ENCODE measurements around the gene LRCH4.

Gene LRCH4, protein sequence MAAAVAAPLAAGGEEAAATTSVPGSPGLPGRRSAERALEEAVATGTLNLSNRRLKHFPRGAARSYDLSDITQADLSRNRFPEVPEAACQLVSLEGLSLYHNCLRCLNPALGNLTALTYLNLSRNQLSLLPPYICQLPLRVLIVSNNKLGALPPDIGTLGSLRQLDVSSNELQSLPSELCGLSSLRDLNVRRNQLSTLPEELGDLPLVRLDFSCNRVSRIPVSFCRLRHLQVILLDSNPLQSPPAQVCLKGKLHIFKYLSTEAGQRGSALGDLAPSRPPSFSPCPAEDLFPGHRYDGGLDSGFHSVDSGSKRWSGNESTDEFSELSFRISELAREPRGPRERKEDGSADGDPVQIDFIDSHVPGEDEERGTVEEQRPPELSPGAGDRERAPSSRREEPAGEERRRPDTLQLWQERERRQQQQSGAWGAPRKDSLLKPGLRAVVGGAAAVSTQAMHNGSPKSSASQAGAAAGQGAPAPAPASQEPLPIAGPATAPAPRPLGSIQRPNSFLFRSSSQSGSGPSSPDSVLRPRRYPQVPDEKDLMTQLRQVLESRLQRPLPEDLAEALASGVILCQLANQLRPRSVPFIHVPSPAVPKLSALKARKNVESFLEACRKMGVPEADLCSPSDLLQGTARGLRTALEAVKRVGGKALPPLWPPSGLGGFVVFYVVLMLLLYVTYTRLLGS

DNA sequence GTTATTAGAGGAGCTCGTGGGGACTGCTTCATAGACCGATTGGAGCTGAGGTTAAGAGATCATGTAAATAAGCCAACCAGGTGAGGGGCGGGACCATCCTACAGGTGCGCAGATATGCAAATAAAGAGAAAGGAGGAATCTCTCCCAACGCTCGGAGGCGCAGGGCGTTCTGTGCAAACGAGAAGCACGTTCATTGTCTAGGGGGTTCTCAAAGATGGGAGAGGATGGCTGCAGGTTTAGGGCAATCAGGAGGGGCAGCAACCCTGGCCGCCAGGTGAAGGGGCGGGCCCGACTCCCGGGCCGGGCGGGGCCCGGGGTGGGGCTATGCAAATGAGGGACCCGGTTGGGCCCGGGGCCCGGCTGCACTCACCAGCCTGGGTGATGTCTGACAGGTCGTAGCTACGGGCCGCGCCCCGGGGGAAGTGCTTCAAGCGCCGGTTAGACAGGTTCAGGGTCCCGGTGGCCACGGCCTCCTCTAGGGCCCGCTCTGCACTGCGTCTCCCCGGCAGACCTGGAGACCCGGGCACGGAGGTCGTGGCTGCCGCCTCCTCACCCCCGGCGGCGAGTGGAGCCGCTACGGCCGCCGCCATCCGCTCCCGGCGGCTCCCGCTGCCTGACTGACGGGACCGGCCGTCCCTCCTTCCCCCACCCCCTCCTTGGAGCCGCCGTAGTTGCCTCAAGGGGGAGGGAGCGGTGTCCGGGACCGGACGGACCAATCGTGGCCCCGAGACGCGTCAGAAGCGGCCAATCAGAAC, at the start of gene LRCH4:
Gene LRCH4, minus strand, starts transcription at position 619 of the 755 bp plus-strand sequence. Its CDS starts 29 bp downstream, at position 590.
- peak; percentile 54 for DNase-seq

DNA sequence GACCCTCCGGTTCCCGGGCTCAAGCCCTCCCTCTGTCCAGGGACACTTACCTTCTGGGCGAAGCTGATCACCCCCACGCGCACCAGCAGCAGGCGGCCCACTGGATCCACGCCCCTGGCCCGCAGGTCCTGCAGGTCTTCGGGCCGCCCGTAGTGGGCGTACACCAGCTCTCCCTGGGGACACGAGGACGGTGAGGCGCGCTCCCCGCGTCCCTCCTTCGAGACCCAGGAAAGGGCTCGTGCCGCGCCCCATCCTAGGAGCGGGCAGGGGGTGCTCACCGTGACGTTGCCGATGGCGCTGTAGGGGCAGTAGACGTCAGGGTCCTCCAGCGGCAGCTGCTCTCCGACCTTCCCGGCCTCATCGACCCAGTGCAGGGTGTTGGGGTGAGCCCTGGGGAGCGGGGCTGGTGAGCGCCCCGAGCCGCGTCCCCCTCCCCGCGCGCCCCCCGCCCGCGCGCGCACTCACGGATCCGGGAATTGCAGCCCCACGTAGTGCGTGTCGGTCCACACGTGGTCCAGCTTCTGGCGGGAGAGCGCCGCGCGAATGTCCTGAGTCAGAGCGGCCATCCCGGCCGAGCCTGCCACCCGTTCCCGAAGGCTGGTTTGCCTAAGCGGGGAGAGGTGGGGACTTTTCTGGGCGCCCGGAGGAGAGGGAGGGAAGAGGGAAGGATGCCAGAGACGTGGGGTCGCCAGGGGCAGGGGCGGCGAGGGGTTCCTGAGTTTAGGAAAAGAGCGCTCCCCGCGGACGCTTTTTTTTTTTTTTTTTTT, 47.2 kb upstream of the LRCH4 start:
- no peak for DNase-seq

DNA sequence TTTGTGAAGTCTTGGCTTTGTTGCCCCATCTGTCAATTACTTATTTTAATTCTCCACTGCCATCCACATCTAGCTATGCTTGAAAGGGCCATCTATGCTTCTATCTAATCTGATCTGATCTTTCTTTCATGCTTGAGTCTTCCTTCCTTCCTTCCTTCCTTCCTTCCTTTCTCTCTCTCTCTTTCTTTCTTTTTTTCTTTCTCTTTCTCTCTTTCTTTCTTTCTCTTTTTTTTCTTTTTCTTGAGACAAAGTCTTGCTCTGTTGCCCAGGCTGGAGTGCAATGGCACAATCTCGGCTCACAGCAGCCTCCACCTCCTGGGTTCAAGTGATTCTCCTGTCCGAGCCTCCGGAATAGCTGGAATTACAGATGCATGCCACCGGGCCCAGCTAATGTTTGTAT, 44.1 kb upstream of the LRCH4 start:
- no peak for DNase-seq

DNA sequence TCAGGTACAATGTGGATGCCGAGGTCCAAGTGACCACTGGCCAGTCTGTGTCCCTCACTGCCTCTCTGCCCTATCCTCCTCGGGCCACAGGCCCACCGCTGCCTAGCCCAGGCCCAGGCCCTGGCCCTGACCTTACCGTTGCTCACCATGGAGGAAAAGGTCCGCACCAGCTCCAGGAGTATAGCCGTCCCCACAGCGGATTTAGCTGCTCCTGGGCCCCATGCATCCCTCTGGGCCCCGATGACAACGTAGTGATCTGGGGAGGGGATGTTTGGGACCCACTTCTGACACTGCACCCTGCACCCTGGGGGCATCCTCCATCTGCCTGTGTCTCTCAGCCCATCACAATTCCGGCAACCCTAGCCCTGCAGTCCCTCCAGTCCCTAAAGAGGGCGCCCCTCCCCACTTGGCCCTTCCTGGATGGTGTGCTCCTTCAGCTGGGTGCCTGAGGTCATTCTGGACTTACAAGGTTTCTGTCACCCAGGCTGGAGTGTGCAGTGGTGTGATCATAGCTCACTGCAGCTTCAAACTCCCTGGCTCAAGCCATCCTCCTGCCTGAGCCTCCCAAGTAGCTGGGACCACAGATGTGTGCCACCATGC, 43.3 kb upstream of the LRCH4 start:
- no peak for DNase-seq

DNA sequence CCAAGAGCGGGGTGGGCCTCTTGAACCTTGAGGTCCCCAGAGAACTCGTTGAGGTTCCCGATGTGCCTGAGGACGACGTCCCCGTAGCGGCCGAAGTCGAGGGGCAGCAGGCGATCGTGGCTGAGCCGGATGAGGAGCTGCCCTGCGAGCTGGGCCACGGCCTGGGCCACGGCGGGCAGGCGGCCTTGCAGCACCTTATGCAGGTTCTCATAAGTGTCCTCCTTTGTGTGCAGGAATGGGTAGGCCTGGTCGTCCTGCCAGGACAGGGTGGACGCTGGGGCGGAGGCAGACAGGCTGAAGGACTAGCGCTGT, 41.3 kb upstream of the LRCH4 start:
- DNase-seq = no peak

DNA sequence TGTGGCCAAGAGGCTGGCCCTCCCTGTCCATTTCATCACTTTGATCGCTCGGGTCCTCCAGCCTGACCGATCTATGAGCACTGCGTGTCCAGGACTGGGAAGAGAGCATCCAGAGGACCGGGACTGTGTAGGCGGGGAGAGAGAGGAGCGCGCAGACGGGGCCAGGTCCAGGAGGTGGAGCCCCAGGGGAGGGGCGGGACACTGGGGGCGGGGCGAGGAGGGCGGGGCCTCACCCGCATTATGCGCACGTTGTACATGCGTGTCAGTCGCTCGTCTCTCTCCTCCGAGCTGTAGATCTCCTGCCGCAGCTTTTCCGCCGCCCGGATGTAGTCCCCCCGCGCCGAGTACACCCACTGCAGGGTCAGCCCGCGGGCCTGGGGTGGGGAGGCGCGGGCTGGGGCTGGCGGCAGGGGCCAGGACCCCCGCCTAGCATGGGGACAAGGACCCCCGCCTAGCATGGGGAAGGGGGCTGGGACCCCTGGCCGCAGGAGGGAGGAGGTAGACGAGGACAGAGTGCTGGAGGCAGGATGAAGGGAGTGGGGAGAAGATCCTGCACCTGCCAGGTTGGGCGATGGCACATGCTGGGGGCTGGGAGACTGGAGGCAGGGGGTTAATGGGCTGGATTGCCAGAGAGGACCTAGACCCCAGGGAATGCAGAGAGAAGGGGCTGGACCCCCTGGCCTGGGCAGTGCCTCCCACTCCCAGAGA, 40.8 kb upstream of the LRCH4 start:
- DNase-seq = peak; percentile 22

DNA sequence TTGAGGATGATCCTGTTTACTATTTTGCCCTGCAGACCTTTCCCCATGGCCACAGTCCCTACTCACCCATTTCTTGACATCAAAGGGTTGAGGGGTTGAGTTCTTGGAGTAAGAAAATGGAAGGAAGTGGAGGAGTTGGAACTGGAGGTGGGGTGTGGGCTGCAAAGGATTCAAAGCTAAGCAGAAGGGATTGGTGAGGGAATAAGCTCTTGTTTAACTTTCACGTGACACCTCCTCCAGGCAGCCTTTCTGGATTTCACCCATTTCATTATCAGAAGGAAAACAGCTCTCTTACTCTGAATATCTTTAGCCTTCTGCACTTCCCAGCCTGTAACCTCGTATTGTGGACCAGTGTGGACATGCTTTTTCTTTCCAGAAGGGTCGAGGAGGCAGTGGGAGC, 40.1 kb upstream of the LRCH4 start:
- no peak for DNase-seq

DNA sequence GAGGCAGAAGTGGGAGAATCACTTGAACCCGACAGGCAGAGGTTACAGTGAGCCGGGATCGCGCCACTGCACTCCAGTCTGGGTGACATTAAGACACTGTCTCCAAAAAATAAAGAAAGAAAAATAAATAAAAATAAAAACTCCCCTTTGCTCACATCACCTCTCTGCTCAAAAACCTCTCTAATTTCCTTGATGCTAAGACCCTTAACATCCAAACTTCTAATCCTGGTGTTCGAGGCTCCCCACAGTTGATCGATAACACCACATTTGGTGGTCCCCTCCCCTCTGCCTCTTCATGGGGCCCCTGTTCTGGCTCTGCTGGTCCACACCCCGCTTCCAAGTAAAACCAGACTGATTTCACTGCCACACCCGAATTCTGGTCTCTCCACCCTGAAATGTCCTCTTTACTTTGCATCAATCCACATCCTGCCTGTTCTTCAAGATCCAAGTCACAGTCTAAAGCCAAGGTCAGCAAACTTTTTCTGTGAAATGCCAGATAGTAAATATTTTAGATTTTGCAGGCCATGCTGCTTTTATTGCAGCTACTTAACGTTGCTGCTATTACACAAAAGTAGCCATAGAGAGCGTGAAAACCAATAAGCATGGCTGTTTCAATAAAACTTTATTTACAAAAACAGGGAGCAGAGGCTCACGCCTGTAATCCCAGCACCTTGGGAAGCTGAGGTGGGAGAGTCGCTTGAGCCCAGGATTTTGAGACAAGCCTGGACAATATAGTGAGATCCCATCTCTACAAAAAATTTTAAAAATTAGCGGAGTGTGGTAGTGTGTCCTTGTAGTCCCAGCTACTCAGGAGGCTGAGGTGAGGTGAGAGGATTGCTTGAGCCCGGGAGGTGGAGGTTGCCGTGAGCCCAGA, 38.3 kb upstream of the LRCH4 start:
- no peak for DNase-seq

DNA sequence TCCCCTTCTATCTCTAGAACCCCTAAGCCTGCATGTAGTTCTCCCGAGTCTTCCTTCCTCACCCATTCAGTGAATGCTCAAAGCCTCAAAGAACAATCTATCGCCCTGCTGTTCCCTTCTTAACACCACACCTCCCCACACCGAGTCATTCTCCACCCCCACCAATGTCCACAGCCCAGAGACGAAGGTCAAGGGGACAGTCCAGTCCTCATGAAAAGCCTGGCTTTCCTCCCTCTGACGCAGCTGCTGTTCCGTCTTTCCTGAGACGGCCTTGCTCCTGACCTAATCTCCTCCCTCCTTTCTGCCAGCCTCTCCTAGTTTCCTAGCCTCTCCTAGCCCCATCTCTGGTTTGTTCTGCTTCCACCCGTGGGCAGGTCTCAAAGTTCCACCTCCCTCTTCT, 35.6 kb upstream of the LRCH4 start:
- no peak for DNase-seq

DNA sequence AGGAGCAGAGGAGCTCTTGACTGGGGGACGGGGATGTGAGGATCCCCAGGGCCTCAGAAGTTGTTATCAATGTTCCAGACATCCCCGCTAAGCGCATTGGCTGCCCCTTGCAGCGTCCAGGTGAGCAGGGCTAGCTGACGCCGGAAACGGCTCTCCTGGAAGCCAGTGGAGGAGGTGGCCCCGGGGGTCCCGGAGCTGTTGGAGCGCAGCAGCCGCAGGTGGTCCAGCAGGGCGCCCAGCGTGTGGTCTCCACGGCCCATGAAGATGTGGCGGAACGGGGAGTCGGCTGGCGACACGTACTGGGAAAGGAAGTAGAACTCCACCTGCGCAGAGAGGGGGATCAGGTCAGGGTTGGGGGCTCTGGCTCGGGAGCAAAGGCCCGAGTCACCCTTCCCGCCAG, 34.9 kb upstream of the LRCH4 start:
- DNase-seq = no peak

DNA sequence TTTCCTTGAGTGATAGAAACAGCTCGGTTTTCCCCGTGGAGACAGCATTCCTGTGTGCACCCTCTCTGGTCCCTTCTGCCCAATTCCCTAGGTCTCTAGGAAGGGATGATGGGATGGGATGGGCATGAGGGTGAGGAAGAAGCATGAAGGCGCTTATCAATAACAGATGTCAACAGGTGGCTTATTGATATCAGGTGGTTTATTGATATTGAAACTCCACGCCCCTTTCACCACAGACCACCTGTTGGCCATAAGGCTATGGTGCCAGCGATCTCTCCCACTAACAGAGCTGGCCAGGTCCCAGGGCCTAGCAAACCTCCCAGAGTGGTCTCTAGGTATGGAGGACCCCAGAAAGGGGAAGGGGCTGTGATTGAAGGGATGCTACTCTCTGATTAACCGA, 34.3 kb upstream of the LRCH4 start:
- DNase-seq = no peak

DNA sequence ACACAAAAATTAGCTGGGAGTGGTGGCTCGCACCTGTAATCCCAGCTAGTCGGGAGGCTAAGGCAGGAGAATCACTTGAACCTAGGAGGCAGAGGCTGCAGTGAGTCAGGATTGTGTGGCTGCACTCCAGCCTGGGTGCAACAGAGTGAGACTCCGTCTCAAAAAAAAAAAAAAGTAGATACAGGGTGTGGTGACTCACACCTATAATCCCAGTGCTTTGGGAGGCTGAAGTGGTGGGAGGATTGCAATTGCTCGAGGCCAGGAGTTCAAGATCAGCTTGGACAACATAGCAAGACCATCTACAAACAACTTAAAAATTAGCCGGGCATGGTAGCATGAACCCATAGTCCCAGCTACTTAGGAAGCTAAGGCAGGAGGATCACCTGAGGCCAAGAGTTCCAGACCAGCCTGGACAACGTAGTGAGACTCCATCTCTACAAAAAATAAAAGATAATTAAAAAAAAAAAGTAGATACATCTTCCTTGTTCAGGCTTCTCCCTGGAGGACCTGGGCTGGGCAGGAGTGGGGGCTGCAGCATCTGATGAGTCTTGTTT, 28.5 kb upstream of the LRCH4 start:
- no peak for DNase-seq

DNA sequence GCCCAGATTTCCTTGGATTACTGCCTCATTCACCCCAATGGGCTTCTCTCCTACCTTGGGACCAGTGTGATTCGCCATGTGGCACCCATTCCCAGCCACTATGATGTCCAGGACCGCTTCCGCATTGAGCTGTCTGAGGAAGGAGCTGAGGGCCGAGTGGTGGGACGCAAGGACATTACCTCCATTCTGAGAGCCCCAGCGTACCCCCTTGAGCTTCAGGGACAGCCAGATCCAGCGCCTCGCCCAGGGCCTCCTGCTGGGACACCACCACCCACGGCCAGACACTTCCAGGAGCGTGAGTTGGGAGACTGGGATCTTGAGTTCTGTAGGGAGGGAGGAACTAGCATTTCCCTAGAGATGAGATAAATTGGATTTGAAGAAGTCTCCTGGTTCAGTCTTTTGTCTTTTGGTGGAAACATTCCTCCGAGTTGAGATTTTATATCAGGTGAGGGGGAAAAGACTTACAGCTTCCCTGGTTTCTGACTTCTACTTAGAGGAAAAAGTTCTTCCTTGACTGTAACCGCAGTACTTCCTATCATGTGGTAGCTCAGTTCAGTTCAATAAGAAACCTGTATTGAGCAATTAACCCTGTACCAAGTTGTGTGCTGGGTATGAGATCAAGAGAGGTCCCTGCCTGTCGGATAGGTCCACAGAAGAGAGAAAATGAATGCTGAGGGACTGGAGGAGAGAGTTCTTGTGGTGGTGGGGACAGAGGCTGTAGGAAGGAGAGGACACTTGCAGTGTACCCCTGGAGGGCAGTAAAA, 27.7 kb upstream of the LRCH4 start:
- DNase-seq = no peak

DNA sequence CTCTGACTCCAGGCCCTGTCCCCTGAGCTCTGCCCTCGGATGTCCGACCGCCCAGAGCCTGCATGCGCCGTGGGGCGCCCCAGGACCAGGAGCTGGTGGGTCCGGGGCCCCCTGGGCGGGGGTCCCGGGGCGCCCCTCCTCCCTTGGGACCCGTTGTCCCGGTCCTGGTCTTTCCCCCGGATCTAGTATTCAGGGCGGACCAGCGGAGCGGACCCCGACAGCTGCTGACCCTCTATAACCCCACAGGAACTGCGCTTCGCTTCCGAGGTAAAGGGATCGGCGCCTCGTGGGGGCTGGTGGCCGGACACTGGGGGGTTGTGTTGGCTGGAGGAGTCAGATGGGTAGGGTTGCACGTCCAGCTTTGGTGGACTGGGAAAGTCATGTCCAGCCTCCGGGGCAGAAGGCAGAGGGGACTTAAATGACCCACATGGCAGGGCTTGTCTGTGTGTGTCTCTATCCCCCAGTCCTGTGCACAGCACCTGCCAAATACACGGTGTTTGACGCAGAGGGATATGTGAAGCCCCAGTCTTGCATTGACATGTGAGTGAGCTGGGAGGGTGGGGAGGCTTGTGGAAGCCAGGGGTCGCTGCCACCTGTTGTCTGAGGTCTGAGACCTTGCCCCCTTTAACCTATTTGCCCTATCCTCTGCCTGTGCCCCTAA, 26.9 kb upstream of the LRCH4 start:
- no peak for DNase-seq

DNA sequence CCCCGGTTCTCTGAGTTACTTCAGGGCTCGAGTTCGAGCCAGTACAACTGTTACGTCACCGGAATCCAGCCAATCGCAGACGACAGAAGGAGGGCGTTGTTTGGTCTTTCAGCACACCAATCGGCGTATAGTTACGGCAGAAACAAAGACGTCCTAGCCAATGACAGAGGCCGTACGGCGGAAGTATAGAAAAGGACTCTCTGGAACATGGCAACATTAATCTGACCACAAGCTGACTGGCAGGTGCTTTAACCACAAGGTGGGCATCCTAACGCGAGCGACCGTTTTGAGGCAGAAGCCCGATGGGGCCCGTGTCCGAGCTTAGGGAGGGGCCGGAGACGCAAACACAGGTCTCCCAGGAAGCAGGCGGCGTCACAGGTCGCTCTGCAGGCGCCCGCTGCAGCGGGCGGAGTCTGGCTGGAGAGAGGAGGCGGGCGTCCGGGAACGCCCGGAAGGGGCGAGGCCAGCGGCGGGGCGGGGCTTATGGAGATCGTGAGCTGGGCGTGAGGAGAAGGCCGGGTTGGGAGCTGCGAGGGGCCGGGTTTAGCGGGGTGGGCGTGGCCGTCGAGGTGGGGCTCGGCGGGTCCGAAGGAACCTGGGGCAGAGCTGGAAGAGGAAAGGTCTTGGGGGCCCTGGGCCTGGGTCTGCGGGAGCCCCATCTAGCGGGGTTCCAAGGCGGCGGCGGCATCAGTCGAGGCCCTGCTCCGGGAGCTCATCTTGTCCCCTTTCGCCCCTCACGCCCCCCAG, 26.2 kb upstream of the LRCH4 start, which contains the start of gene MOSPD3:
Gene MOSPD3, plus strand, starts transcription at position 558 of the 747 bp plus-strand sequence. CDS start 252 bp downstream, outside the sequence.
- DNase-seq = peak; percentile 87

DNA sequence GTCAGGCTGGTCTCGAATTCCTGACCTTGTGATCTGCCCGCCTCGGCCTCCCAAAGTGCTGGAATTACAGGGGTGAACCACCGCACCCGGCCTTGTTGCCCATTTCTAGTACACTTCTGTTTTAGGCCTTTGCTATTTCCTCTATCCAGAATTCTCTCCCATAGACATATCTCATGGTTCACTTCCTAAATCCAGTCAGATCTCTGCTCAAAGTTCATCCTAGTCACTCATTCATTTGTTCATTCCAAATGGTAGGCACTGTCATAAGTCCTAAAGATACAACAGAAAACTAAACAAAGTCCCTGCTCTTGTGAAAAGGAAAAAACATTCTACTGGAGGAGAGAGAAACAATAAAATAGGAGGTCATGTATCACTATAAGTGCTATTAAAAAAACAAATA, 24.0 kb upstream of the LRCH4 start:
- DNase-seq = no peak

DNA sequence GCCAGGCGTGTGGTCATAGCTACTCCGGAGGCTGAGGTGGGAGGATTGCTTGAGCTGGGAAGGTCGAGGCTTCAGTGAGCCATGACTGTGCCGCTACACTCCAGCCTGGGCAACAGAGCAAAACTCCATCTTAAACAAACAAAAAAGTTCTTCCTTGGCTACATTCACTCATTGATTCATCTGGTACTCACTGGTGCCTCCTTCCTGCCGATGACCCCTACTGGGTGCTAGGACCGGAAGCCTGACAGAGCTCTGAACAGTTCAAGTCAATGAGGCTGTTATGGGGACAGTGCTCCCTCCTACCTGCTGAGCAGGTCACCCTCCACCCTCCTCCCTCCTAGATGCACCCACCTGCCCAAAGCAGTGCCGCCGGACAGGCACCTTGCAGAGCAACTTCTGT, 21.2 kb upstream of the LRCH4 start:
- no peak for DNase-seq

DNA sequence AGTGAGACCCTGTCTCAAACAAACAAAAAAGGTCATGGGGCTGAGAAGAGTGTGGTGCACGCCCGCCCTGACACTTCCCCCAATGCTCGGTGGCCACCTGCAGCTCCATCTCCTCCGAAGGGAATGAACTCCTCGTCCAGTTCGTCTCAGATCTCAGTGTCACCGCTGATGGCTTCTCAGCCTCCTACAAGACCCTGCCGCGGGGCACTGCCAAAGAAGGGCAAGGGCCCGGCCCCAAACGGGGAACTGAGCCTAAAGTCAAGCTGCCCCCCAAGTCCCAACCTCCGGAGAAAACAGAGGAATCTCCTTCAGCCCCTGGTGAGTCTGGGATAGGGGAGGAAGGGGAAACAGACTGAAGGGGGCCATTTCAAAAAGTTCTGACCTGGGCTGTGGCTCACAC, 20.4 kb upstream of the LRCH4 start:
- DNase-seq = no peak
